Activated CD4-positive, alpha-beta T cell treated with anti-CD3 and anti-CD28 coated beads, Interleukin-10, Interleukin-2, amounts not matched to agents 100 ng/mL and 50 ng/mL, durations not matched to agents 16 hours and 8 hours (primary cell): Measurements from ENCODE around the gene HYCC2.
A peak's percentile ranks its signal among the peaks of the same experiment; 100 is the strongest.
"Not testable (repeated sequence)": the region's sequence is repeated elsewhere in the genome, so short reads cannot be mapped to it uniquely, and the experiment has no call there.

Experiments used
- DNase-seq: peaks from one replicate; pipeline ENCODE4 v3.0.0-alpha.2; 2020

HYCC2 gene

DNA sequence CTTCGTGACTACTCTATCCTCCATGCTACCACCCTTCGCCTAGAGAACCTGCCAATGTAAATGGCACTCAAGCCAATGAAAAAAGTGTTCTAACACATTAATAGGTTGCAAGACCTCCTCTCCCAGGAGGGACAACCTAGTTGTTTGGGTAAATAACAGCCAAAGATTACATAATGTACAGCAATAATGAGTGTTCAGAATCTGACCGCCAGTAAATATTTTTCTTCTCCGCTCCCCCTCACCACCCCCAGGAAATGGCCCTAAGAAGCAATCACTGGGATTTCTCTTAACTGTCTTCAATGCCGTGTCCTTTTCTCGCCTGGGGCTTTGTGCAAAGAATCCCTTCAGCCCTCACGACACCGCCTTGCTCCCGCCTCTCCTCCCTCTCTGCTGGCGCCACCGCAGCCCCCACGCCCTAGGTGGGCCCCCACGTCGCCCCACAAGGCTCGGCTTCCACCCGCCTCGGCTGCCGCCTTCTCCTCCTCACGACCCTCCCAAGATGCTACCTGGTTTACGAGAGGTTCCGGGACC lies 458 bp downstream of the HYCC2 start:
- no peak for DNase-seq

DNA sequence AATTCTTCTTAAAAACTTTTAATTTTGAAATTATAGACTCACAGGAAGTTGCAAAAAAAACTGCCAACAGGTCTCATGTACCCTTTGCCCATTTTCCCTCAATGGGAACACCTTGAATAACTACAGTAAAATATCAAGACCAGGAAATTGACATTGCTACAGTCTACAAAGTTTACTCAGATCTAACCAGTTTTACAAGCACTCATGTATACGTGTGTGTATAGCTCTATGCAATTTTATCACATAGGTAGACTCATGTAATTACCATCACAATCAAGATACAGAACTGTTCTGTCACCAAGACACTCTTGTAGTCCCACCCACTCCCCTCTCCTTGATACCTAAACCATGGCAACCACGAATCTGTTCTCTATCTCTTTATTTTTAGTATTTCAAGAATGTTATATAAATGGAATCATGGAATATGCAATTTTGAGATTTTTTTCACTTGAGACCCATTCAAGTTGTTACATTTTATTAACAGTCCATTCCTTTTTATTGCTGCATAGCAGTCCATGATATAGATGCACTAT lies 6.6 kb downstream of the HYCC2 start:
- no peak for DNase-seq

DNA sequence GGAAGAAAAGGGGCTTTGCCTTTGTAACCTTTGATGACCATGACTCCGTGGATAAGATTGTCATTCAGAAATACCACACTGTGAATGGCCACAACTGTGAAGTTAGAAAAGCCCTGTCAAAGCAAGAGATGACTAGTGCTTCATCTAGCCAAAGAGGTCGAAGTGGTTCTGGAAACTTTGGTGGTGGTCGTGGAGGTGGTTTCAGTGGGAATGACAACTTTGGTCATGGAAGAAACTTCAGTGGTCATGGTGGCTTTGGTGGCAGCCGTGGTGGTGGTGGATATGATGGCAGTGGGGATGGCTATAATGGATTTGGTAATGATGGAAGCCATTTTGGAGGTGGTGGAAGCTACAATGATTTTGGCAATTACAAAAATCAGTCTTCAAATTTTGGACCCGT lies 8.0 kb downstream of the HYCC2 start:
- DNase-seq, result peak; percentile 44

DNA sequence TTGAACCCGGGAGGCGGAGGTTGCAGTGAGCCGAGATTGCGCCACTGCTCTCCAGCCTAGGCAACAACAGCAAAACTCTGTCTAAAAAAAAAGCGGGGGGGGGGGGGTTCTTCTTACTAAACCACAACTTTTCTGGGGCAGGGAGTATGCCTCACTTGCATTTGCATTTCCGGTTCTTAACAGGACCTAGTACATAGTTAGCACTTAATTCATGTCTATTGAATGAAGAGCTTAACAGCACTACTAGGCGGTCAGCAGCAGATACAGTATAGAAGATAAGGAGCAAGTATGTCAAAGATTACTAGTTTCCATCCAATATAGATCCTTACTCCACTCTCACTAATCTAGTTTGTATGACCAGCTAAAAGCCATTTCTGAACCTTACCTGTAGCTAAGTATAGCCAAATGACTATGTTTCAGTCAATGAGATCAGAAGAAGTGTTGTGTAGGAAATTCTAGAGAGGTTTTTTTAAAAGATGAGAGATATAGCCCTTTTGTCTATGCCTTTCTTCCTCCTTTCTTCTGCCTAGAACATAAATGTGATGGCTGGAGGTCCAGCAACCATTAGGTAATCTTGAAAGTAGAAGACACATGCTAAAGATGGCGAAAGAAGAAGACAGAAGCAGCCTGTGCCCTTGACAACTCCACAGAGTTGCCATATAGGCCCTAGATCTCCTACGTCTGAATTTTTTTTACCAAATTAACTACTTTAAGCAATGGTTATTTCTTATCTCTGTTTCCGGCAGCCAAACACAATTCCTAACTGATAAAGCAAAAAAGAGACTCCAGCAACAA lies 11.3 kb downstream of the HYCC2 start:
- no peak for DNase-seq

DNA sequence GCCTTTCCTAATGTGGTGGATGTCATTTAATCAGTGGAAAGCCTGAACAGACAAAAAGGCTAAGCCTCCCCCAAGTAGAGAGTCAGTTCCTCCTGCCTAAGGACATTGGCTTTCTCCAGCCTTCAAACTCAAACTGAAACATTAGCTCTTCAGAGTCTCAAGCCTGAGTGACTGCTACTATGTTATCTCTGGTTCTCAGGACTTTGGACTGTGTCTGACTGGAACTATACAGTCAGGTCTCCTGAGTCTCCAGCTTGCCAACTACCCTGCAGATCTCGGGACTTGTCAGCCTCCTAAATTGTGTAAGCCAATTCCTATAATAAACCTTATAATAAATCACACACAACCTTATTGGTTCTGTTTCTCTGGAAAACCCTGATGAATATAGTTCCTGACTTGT lies 12.6 kb downstream of the HYCC2 start:
- DNase-seq, result no peak

DNA sequence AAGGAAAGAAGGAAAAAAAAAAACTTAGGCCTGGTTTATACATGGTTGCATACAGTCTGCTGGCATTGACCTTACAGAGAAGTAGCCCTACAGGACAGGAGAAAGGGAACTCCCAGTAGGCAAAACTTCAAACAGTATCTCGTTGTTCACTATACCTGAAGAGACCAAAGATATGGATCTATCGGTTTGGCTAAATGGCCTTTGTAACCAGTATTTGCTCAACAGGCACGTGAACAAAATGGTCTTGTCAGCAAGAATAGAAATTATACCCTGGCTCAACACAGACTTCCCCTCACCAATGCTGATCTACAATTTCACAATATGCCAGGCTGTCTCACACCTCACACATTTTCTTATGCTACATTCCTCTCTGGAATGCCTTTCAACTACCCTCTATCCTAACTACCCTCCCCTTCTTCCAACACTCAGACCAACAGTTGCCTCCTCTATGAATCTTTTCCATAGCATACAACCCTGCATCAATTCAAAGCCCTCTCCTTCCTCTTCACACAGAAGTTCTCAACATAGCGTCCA lies 13.7 kb downstream of the HYCC2 start:
- no peak for DNase-seq

DNA sequence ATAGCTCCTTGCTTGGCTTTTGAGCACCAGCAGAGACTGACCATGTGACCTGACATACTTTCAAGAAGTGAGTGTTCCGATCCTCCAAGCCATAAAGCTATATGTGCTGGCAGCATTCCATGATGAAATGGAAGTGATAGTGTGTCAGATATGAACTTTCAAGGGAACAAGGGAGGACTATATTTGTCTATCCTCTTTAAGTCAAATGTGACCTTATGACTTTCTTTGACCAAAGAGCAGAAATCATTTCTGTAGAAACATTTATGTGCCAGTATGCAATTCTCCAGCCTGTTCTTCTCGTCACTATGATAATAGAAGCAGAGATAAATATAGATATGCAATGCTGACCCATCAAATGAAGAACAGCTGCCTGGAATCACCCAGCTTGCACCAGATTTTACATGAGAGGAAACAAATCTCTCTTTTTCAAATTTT lies 14.4 kb downstream of the HYCC2 start:
- DNase-seq, result no peak

DNA sequence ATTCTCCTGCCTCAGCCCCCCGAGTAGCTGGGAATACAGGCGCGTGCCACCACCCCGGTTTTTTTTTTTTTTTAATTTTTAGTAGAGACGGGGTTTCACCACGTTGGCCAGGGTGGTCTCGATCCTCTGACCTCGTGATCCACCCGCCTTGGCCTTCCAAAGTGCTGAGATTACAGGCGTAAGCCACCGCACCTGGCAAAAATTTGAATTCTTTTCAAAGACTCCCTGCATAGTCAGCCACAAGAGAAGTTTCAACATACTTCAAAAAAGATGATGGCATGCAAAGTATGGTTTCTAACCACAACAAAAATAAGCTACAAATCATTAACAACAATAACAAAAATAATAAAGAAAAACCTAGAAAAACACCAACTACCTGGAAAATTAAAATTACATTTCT lies 22.0 kb downstream of the HYCC2 start:
- no peak for DNase-seq

DNA sequence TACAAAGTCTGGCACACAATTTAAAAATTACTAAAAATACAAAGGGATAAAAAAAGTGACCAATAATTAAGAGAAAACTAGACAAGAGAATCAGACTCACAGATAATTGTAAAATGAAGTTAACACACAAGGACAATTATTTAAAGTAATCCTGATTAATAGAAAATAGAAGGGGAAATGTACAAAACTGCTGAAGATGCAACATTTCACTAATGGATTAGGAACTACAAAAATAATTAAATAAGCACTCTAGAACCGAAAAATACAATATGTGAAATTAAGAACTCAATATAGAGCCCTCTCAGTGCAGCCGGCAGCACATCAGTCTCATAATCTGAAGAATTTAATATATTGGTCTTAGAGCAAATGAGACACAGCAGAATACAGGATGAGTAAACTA lies 24.6 kb downstream of the HYCC2 start:
- no peak for DNase-seq

DNA sequence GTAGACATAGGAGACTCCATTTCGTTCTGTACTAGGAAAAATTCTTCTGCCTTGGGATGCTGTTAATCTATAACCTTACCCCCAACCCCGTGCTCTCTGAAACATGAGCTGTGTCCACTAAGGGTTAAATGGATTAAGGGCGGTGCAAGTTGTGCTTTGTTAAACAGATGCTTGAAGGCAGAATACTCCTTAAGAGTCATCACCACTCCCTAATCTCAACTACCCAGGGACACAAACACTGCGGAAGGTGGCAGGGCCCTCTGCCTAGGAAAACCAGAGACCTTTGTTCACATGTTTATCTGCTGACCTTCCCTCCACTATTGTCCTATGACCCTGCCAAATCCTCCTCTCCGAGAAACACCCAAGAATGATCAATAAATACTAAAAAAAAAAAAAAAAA lies 28.4 kb downstream of the HYCC2 start:
- DNase-seq, result not testable (repeated sequence)

DNA sequence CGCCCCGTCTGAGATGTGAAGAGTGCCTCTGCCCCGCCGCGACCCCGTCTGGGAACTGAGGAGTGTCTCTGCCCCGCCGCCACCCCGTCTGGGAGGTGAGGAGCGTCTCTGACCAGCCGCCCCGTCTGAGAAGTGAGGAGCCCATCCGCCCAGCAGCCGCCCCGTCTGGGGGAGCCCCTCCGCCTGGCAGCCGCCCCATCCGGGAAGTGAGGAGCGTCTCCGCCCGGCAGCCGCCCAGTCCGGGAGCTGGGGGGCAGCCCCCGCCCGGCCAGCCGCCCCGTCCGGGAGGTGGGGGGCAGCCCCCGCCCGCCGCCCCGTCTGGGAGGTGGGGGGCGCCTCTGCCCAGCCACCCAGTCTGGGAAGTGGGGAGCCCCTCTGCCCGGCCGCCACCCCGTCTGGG lies 29.0 kb downstream of the HYCC2 start:
- not testable (repeated sequence) for DNase-seq

DNA sequence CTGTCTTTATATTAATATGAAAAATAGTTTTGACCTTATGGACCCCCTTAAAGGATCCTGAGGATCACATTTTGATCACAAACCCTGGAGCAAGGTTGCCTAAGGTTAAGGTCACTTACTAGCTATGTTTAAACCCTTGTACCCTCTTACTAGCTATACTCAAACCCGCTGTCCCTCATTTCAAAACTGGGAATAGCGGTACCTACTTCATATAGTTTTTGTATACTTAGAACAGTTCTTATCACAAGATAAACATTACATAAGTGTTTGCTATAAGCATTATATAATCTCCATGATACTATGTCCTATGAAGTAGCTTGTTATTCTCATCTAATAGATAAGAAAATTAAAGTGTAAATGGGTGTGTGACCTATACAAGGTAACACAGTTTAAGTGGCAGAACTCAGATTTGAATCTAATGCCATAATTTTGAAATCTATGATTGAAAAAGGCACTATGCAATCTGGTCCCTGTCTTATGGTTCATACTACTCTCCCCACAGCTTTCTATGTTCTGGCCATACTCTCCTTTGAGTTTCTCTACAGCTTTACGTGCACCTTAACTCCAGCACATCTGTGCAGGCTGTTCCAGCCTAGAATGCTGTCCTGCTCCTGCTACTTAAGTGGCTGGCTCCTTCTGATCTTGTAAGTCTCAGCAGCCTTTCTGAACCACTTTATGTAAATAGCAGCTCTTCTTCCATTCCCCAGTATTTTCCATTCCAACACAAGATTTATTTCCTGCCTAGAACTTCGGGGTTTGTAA lies 30.4 kb downstream of the HYCC2 start:
- no peak for DNase-seq

DNA sequence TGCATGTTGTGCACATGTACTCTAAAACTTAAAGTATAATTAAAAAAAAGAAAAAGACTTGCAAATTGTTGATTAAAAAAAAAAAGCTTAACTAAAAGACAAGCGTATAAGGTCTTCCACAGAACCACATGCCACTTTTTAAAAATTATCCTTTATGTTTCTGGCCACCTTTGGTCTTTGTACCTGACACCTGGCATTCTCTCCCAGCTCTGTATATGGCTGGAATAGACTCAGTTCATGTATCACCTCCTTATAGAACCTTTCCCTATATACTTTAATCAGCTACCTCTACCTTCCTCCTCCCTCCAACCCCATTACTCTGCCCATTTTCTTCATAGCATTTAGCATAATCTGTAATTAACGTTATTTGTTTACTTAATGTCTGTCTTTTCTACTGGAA lies 32.6 kb downstream of the HYCC2 start:
- DNase-seq, result no peak

DNA sequence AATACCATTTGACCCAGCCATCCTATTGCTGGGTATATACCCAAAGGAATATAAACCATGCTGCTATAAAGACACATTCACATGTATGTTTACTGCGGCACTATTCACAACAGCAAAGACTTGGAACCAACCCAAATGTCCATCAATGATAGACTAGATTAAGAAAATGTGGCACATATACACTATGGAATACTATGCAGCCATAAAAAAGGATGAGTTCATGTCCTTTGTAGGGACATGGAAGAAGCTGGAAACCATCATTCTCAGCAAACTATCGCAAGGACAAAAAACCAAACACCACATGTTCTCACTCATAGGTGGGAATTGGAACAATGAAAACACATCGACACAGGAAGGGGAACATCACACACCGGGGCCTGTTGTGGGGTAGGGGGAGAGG lies 33.1 kb downstream of the HYCC2 start:
- not testable (repeated sequence) for DNase-seq

DNA sequence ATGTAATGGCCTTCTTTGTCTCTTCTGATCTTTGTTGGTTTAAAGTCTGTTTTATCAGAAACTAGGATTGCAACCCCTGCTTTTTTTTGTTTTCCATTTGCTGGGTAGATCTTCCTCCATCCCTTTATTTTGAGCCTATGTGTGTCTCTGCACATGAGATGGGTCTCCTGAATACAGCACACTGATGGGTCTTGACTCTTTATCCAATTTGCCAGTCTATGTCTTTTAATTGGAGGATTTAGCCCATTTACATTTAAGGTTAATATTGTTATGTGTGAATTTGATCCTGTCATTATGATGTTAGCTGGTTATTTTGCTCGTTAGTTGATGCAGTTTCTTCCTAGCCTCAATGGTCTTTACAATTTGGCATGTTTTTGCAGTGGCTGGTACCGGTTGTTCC lies 37.1 kb downstream of the HYCC2 start:
- not testable (repeated sequence) for DNase-seq

DNA sequence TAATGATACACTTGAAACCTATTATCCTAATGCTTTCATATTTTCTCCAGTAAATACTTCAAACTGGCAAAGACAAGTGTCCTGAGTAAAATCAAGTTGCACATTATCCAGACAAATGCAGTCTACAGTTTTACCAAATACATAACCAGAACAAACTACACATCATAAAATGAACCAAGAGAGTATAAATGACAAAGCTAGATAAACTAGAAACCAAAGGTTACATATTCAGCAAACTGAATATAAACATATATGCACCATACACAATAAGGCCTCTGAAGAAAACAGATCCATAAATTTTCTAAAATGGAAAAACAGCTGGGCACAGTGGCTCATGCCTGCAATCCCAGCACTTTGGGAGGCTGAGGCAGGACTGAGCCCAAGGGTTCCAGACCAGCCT lies 47.0 kb downstream of the HYCC2 start:
- DNase-seq, result no peak

DNA sequence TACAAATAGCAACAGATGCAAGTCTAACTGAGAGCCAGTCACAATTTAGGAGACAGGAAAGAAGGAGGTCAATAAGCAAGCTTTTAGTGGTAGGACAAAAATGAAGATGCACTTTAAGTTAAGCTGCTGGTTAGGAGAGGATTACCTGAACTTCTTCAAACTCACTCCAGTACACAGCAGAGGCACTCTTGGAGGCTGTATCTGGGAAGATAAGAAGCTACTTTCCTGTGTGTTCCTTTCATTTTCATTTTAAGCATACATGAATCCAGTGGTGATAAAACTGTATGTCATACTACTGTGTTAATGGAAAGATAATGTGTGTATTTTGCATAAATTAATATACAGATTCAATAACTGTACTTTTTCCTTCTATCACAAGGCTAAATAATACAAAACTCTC lies 49.6 kb downstream of the HYCC2 start:
- DNase-seq, result no peak
